ENCODE data around the gene BIRC3.
"Not testable (repeated sequence)": the region's sequence is repeated elsewhere in the genome, so short reads cannot be mapped to it uniquely, and the experiment has no call there.

Gene BIRC3

DNA sequence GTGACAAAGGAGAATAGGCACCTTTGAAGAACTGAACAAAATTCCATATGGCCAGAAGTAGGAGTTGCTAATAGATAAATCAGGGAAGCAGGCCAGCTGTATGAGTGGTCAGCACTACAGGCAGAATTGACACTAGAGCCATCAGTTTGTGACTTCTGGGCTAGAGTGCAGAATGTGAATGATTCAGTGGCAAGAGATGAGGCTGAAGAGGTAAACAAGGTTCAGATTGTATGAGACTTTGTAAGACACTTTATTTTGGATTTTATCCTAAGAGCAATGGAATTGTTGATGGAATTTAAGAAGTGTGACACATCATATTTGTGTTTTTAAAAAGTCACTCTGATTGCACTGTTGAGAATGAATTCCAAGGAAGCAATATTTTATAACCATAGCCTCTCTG, 12.9 kb downstream of the BIRC3 start:
- no peak for DNase-seq

- DNase-seq: no peak
These were observed 14.1 kb downstream of the BIRC3 start for GRCh38 chr11:102331341-102331740.

GRCh38 chr11:102332611-102332994, 15.3 kb downstream of the BIRC3 start:
- no peak for DNase-seq

DNA sequence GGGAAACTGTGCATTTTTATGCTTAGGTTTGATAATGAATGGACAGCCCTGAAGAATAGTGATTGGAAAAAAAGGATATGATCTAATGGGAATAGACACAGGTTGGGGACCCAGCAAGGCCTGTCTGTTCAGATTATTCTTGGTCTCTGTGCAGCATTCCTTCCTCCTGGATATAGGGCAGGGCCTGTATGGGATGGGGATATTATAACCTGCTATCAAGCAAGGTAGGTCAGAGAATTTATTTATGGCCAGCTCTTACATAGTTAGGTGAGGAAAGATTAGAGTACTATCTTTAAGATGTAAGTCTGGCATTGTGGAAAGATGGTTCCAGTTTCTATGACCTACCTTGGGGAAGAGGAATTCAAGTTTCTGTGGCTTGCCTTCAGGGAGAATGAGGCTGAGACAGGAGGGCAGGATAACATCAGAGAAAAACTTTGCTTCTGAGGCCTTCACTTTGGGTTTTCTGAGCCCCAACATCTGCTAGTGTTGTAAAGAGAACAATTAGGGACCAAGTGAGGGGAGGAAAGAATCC, 21.3 kb downstream of the BIRC3 start:
- no peak for DNase-seq

DNA sequence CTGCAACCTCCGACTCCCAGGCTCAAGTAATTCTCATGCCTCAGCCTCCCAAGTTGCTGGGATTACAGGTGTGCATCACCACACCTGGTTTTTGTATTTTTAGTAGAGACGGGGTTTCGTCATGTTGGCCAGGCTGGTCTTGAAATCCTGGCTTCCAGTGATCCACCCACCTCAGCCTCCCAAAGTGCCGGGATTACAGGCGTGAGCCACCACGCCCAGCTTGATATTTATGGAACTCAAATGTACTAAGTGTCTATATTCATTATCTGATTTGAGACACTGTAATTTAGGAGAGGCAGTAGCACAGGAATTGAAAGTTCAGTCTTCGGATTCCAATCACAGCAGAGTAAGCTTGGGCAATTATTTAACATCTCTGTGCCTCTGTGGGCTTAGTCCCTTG, 24.0 kb downstream of the BIRC3 start:
- DNase-seq: not testable (repeated sequence)

DNA sequence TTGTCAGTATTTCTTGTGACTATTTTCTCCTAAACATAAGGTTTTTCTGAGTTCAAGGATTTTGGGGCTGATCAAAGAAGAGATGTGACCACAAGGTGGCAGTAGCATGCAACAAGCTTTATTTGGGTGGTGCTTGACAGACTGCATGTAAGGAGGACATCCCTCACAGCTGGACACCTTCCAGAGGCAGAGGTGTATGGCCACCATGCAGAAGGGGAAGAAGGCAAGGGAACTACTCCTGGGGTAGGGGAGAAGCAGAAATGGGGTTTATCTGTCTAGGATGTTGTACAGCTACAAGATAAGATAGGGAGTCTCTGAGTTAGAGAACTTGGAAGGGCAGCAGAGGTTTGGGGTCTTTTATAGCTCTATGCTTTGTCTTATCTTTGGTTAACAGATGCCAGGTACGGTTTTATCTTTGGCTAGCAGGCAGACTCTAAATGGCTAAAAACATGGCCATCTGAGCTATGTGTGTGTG, 24.6 kb downstream of the BIRC3 start:
- peak in 1 of 2 donors; percentile 68 for DNase-seq

- DNase-seq: no peak
These were observed 26.5 kb downstream of the BIRC3 start for GRCh38 chr11:102343809-102344208.

- no peak for DNase-seq
These were observed 28.6 kb downstream of the BIRC3 start for GRCh38 chr11:102345904-102346303.

DNA sequence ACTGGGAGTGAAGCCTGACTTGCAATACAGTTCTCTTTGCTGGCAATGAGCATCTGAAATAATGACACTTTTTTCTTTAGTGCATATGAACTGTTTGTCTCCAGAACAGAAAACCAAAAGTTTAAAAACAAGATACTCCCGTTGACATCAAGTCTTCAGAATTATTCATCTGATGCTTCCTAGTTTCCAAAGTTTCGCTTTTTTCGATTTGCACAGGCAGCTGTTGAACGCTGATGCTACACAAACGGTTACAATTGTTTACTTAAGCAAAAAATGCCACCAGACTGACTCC, 29.1 kb downstream of the BIRC3 start:
- no peak for DNase-seq

GRCh38 chr11:102346748-102347461, 29.6 kb downstream of the BIRC3 start, which contains the start of gene BIRC2:
Gene BIRC2, plus strand, starts transcription at chr11:102347214. Its CDS starts 2,641 bp downstream, at chr11:102349855.
- peak; percentile 86 to 99 for DNase-seq

DNA sequence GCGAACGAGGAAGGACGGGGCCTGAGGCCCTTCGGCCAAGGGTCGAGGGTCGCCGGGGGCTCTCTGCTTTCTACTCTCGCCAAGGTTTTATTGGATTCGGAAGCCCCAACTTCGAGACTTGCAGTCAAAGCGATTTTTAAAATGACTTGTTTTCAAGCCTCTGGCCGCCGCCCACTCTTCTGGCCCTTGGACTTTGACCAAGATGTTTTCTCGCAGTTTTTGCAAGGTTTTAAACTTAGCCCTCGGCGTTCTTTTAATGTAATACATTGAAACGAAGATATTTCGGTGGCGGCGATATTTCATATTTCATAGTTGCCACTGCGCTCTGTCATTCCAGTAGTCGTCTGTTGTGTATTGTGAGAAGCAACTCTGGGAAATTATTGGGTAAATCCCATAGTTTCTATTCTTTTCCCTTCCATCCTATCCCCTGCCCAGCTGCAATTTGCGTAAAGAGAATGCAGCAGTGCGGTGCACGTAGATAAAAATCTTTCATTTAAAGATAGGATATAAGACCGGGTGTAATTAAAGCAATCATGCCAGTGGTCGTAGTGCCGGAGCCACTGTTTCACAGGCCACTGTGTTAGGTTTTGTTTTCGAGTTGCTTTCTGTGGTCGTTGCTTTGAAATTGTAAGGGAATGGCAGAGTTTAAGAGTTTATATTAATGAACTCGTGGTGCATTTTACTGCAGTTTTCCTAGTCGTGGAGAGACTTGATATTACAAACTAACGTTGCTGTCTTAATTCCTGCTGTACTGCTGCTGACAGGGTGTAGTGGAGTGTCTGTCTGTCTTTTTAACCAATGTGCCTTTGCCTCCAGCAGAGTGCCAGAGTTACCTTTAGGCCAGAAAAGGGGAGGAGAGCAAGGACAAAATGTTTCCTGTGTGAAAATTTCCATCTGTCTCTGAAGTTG, 30.4 kb downstream of the BIRC3 start:
- no peak for DNase-seq

DNA sequence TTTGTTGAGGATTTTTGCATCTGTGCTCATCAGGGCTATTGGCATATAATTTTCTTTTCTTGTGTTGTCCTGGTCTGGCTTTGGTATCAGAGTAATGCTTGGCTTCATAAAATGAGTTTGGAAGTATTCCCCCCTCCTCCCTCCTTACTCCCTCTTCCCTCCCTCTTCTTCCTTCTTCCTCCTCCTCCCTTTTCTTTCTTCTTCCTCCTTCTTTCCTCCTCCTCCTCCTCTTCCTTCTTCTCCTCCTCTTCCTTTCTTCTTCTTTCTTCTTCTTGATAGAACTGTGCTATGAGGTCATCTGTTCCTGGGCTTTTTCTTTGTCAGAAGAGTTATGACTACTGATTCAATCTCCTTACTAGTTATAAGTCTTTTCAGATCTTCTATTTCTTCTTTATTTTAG, 39.8 kb downstream of the BIRC3 start:
- DNase-seq: no peak

GRCh38 chr11:102359372-102359771, 42.1 kb downstream of the BIRC3 start:
- no peak for DNase-seq

- DNase-seq: no peak
These were observed 43.4 kb downstream of the BIRC3 start for GRCh38 chr11:102360681-102361080.

GRCh38 chr11:102361086-102362031, 44.1 kb downstream of the BIRC3 start:
- DNase-seq: no peak

DNA sequence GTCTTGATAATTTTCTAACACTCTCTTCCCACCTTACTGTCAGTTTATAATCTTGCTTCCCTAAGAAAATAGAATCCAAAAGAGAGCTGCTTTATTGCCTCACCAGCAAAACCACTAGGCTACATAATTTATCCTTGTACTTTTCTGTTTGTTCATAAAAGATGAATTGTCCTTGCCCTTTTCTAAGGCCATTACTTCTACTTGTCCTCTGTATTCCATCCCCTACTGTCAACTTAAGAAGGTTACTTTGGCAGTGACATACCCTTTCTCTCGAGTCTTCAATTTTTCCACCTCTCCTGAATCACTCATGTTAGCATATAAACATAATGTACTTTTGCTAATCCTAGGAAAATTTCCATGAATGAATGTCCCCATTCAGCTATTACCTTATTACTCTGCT, 47.7 kb downstream of the BIRC3 start:
- no peak for DNase-seq

DNA sequence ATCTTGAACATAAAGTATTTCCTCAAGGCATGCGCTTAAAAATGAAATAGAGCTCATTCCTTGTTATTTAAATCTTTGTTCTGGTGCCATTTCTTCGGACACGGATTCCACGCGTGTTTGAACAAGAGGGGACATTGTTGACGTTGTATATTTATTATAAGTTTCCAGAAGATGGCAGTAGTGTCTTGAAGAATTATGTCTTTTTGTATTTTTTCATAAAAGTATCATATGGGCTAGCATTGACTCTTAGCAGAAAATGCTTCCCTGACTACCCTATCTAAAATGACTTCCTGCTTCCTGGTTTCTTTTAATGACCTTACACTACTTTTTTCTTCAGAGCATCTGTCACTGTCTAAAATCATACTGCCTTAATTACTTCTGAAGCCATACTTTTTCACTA, 50.1 kb downstream of the BIRC3 start:
- peak in 1 of 2 donors; percentile 60 for DNase-seq

GRCh38 chr11:102368472-102368871, 51.2 kb downstream of the BIRC3 start:
- no peak for DNase-seq

DNA sequence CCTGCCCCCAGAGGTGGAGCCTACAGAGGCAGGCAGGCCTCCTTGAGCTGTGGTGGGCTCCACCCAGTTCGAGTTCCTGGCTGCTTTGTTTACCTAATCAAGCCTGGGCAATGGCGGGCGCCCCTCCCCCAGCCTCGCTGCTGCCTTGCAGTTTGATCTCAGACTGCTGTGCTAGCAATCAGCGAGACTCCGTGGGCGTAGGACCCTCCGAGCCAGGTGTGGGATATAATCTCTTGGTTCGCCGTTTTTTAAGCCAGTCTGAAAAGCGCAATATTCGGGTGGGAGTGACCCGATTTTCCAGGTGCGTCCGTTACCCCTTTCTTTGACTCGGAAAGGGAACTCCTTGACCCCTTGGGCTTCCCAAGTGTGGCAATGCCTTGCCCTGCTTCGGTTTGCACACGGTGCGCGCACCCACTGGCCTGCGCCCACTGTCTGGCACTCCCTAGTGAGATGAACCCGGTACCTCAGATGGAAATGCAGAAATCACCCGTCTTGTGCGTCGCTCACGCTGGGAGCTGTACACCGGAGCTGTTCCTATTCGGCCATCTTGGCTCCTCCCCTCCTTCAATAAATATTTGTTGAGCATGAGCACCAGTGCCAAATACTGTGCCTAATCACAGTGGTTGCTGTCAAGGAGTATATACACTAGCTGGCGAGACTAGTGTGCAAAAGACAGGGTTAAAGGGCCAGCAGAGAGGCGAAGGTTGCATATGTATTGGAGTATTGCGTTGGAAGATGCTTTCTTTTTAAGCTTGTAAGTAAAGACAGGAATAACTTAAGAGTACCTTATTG, 57.5 kb downstream of the BIRC3 start:
- DNase-seq: not testable (repeated sequence)

DNA sequence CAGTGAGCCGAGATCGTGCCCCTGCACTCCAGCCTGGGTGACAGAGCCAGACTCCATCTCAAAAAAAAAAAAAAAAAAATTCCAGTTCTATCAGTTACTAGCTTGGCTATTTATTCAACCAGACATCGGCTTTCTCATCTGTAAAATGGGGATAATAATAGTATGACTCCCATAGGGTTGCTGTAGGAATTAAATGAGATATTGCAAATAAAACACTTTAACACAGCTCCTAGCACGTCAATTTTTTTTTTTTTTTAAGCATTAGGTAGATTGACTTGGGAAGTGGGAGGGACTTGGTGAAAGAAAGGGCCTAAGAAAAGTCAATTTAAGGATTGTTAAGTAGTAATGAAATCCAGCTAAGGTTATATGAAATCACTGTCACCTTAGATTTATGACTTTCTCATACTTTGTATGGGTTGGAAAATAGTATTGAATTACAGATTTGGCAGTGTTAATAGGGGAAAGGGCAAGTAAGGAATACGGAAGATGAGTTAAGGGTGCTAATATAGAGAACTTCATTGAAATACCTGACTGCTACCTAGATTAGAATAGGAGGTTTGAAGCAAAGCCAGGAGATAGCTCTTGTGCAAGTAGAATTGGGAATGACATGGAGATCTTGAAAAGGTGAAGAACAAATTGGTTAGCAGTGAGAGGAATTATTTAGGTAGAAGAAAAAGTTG, 58.6 kb downstream of the BIRC3 start:
- no peak for DNase-seq

GRCh38 chr11:102377891-102378290, 60.6 kb downstream of the BIRC3 start:
- DNase-seq: no peak
